ENCODE results near the gene CARM1.
A peak's percentile ranks its signal among the peaks of the same experiment; 100 is the strongest.
"Not testable (repeated sequence)": the region's sequence is repeated elsewhere in the genome, so short reads cannot be mapped to it uniquely, and the experiment has no call there.

The CARM1 gene

GRCh38 chr19:10935371-10936059 is 64.2 kb downstream of the CARM1 start:
- DNase-seq: no peak

GRCh38 chr19:10936661-10937084 is 65.3 kb downstream of the CARM1 start:
- peak; percentile 28 to 65 for DNase-seq

- not testable (repeated sequence) for DNase-seq
These were observed 70.3 kb downstream of the CARM1 start for GRCh38 chr19:10941649-10942048.

GRCh38 chr19:10943412-10943811 is 72.1 kb downstream of the CARM1 start:
- DNase-seq: not testable (repeated sequence)

- no peak for DNase-seq
These were observed 73.9 kb downstream of the CARM1 start for GRCh38 chr19:10945264-10945663.

- DNase-seq: no peak
These were observed 75.8 kb downstream of the CARM1 start for GRCh38 chr19:10946958-10947657.

- DNase-seq: no peak
These were observed 81.5 kb downstream of the CARM1 start for GRCh38 chr19:10952809-10953208.

GRCh38 chr19:10959277-10959968 is 88.1 kb downstream of the CARM1 start:
- DNase-seq: not testable (repeated sequence)

GRCh38 chr19:10960314-10961072 is 89.1 kb downstream of the CARM1 start, which contains the start of gene SMARCA4:
Gene SMARCA4, plus strand, starts transcription at chr19:10961030. Its CDS starts 23,122 bp downstream, at chr19:10984152.
- peak; percentile 98 for DNase-seq

- DNase-seq: no peak
These were observed 89.9 kb downstream of the CARM1 start for GRCh38 chr19:10961073-10961860.

- no peak for DNase-seq
These were observed 91.5 kb downstream of the CARM1 start for GRCh38 chr19:10962863-10963262.

- DNase-seq: no peak
These were observed 92.5 kb downstream of the CARM1 start for GRCh38 chr19:10963865-10964264.

GRCh38 chr19:10964903-10965302 is 93.5 kb downstream of the CARM1 start:
- DNase-seq: no peak

GRCh38 chr19:10965398-10965797 is 94.0 kb downstream of the CARM1 start:
- no peak for DNase-seq

GRCh38 chr19:10966809-10967208 is 95.5 kb downstream of the CARM1 start:
- DNase-seq: no peak

GRCh38 chr19:10968527-10969135 is 97.3 kb downstream of the CARM1 start:
- DNase-seq: peak in 1 of 2 donors; percentile 4

GRCh38 chr19:10971107-10971726 is 99.9 kb downstream of the CARM1 start:
- no peak for DNase-seq

Measured in CD4-positive, alpha-beta T cell treated with Interleukin-1 beta for 1 hour (primary cell).